HEK293T (cell line): ENCODE results near the gene SESTD1.

ENCODE experiments used
- ARNT ChIP-seq: fragments of 450-650 bp; IDR thresholded peaks from 2 replicates; pipeline ENCODE4 v1.6.1; 2017; ENCODE audit warnings: mild to moderate bottlenecking
- BHLHE40 ChIP-seq: fragments of 450-650 bp; IDR thresholded peaks from 2 replicates; pipeline ENCODE4 v1.6.1; 2016; ENCODE audit warnings: mild to moderate bottlenecking, moderate library complexity, borderline replicate concordance
- ELF4 ChIP-seq: fragments of 450-650 bp; IDR thresholded peaks from 2 replicates; pipeline ENCODE4 v1.6.1; 2017; ENCODE audit warnings: antibody characterized with exemption
- FOXA1 ChIP-seq: fragments of 450-650 bp; IDR thresholded peaks from 2 replicates; pipeline ENCODE4 v1.6.1; 2016; ENCODE audit warnings: mild to moderate bottlenecking
- FOXM1 ChIP-seq: fragments of 450-650 bp; IDR thresholded peaks from 2 replicates; pipeline ENCODE4 v1.6.1; 2017; ENCODE audit warnings: mild to moderate bottlenecking, borderline replicate concordance
- HDGF ChIP-seq: fragments of 450-650 bp; IDR thresholded peaks from 2 replicates; pipeline ENCODE4 v1.6.1; 2017; ENCODE audit warnings: antibody characterized with exemption, borderline replicate concordance
- L3MBTL2 ChIP-seq: fragments of 450-650 bp; conservative IDR thresholded peaks from 2 replicates; pipeline ENCODE4 v1.6.1; 2016; ENCODE audit warnings: mild to moderate bottlenecking
- NFRKB ChIP-seq: fragments of 450-650 bp; IDR thresholded peaks from 2 replicates; pipeline ENCODE4 v1.6.1; 2016; ENCODE audit warnings: mild to moderate bottlenecking, moderate library complexity
- SP1 ChIP-seq: fragments of 450-650 bp; IDR thresholded peaks from 2 replicates; pipeline ENCODE4 v1.6.1; 2017
- SUZ12 ChIP-seq: fragments of 450-650 bp; IDR thresholded peaks from 2 replicates; pipeline ENCODE4 v1.6.1; 2016; ENCODE audit warnings: mild to moderate bottlenecking
- TARDBP ChIP-seq: fragments of 450-650 bp; IDR thresholded peaks from 2 replicates; pipeline ENCODE4 v1.6.1; 2016
- ZNF384 ChIP-seq: fragments of 450-650 bp; IDR thresholded peaks from 2 replicates; pipeline ENCODE4 v1.6.1; 2016

DNA sequence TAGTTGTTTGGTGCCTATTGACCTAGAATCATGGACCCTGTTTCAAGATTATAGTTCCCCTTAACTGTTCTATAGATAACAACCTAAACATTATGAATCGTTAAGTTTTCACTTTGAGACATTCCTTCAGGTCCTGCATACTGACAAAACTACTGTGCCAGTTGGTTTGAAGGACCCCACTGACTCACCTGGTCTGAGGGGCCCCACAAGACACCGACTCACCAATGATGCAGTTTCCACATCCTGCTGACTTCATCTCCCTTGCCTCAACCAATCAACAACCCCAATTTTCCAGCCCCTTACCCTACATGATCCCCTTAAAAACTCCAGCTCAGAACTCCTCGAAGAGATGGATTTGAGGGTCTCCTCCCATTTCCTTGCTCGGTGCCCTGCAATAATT, 125.1 kb downstream of the SESTD1 start:
- TF ChIP-seq BHLHE40: no peak
- TF ChIP-seq ZNF384: no peak
- no peak for TF ChIP-seq SP1
- TF ChIP-seq FOXM1: no peak
- TF ChIP-seq TARDBP: no peak
- TF ChIP-seq ELF4: no peak
- TF ChIP-seq FOXA1: no peak
- no peak for TF ChIP-seq L3MBTL2
- TF ChIP-seq ARNT: no peak
- TF ChIP-seq NFRKB: no peak
- no peak for TF ChIP-seq SUZ12
- no peak for TF ChIP-seq HDGF
